ENCODE results near the gene ATRAID.

The ATRAID gene

DNA sequence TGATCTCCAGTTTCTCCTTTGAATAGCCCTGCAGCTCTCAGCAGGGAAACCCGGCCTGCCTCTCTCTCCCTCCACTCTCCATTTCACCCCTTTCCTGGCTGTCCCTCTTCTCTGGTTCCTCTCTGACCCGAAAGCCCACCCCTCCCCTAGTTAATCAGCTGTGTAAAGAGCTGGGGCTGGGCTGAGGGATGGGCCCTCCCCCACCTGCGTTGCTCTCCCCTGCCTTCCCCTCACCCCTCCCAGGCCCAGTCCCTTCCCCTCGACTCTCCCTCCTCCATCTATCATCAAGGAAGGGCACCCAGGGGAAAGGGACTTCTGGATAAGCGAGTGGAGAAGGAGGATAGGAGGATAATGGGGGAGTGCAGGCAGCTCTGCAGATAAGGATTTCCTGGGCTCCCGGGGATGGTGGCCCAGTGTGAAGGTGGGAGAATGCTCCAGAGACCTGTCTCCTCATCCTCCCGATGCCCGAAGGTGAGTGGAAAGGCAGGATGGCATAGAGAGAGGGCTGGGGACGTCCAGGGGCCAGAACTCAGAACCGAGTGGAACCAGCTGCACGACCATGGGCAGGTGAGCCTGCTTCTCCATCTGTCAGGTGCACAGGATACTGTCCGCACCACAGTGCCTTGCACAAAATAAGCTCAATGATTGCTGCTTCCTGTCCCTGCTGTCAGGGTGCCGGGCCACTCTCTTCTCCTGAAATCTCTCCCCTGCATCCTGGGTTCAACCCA is 39.0 kb downstream of the ATRAID start:
- in situ Hi-C loops (cut with HindIII; ENCODE audit: low pct_unique_long_range_greater_than_20kb, low sequenced_read_pairs): no loop called here
- DNase-seq (ENCODE audit: low read depth in 1 of 2, low spot score in 1 of 2): no peak
- no peak for TF ChIP-seq JUND (IDR thresholded peaks at IDR 0.05; ENCODE audit: low read depth)

DNA sequence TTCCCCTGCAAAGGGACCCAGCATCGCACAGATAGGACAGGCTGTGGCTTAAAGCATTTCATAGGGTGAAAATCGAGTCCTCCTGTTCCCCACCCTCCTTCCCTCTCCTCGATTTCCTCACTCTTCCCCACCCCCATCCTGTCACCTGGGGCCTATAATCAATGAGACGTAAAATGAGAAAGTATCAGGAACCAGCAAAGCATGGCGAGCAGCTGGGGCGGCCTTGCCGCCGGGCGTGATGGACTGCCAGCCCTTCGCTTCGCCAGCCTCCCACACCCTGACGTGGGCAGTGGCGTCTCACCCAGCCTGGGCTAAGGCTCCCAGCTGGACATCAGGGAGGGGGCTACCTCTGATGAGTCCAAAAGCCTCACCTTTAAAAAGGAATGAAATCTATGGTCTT is 39.9 kb downstream of the ATRAID start:
- TF ChIP-seq JUND (IDR thresholded peaks at IDR 0.05; ENCODE audit: low read depth): no peak
- in situ Hi-C loops (cut with HindIII; ENCODE audit: low pct_unique_long_range_greater_than_20kb, low sequenced_read_pairs): no loop called here
- no peak for DNase-seq (ENCODE audit: low read depth in 1 of 2, low spot score in 1 of 2)

DNA sequence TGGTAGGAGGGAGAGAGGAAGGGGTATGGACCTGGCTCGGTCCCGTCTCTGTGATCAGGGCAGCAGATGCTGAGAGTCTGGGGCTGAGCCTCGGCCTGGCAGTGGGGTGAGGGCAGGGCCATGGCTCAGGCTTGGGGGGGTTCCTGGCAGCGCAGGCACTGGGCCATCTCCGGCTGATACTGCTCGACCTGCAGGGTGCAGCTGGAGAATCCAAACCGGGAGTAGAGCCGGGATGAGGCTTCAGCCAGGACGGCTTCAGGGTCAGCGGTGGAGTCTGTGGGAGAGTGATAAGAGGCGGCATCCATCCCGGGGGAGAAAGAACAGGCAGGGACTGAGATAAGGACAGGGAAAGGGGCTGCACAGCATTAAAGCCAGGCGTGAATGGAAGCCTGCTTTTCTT is 43.3 kb downstream of the ATRAID start:
- no peak for DNase-seq (ENCODE audit: low read depth in 1 of 2, low spot score in 1 of 2)
- in situ Hi-C loops (cut with HindIII; ENCODE audit: low pct_unique_long_range_greater_than_20kb, low sequenced_read_pairs): no loop called here
- TF ChIP-seq JUND (IDR thresholded peaks at IDR 0.05; ENCODE audit: low read depth): no peak

DNA sequence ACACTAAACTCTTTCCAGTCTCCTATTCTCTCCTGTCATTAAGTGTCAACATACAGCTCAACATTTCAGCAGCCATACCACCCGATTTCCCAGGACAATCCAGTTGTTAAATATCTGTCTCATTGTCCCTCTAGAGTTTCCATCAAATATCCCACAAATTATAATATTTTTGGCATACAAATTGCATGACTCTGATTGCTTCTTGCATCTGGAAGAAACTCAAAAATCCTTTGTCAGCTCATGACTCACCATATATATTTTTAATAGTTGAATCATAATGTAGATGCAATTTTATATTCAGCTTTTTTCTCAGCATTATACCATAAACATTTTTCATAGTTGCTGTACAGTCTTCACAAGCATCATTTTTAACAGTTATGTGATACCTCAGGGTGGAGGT is 43.8 kb downstream of the ATRAID start:
- no peak for DNase-seq (ENCODE audit: low read depth in 1 of 2, low spot score in 1 of 2)
- TF ChIP-seq JUND (IDR thresholded peaks at IDR 0.05; ENCODE audit: low read depth): no peak
- in situ Hi-C loops (cut with HindIII; ENCODE audit: low pct_unique_long_range_greater_than_20kb, low sequenced_read_pairs): no loop called here

DNA sequence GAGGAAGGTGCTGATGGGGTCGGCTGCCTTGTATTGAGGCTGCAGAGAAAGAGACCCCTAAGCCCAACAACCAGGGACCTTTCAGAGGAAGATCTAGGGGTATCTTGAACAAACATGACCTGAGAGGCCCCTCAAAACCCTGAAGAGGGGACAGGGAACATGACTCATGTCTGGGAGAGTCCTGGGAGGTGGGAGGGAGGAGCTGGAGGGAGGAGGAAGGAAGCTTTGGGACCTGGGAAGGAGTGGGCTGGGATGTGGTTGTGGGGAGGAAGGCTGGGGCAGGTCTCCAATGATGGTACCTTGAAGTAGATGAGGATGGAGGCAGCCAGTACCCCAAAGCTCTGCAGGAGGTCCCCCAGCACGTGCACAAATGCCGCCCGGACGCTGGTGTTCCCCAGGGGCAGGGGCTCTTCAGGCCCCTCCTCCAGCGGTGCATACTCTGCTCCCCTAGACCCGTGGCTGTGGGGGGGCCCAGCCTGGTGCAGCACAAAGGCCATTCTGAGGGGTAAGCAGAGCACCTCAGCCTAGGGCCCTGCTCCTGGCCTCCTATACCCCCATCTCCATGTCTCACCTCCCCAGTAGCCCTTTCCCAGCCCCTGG is 45.1 kb downstream of the ATRAID start:
- no peak for TF ChIP-seq JUND (IDR thresholded peaks at IDR 0.05; ENCODE audit: low read depth)
- DNase-seq (ENCODE audit: low read depth in 1 of 2, low spot score in 1 of 2): no peak
- in situ Hi-C loops (cut with HindIII; ENCODE audit: low pct_unique_long_range_greater_than_20kb, low sequenced_read_pairs): no loop called here

DNA sequence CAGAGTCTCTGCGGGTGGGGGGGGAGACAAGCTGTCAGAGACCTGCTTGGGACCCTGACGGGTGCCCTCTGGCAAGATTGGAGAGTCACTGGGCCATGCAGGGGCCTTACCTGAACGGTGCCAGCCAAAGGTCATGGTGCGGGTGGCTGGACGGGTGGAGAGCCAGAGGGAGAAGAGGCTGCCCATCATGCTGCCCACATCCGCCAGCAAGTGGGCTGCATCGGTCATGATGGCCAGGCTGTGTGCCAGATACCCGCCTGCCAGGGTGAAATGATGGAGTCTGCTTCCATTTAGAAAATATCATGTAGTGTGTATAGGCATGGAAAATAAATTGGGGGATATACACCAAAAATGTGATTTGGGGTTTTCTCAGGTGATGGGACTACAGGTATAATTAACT is 46.2 kb downstream of the ATRAID start:
- DNase-seq (ENCODE audit: low read depth in 1 of 2, low spot score in 1 of 2): no peak
- TF ChIP-seq JUND (IDR thresholded peaks at IDR 0.05; ENCODE audit: low read depth): no peak
- in situ Hi-C loops (cut with HindIII; ENCODE audit: low pct_unique_long_range_greater_than_20kb, low sequenced_read_pairs): no loop called here

DNA sequence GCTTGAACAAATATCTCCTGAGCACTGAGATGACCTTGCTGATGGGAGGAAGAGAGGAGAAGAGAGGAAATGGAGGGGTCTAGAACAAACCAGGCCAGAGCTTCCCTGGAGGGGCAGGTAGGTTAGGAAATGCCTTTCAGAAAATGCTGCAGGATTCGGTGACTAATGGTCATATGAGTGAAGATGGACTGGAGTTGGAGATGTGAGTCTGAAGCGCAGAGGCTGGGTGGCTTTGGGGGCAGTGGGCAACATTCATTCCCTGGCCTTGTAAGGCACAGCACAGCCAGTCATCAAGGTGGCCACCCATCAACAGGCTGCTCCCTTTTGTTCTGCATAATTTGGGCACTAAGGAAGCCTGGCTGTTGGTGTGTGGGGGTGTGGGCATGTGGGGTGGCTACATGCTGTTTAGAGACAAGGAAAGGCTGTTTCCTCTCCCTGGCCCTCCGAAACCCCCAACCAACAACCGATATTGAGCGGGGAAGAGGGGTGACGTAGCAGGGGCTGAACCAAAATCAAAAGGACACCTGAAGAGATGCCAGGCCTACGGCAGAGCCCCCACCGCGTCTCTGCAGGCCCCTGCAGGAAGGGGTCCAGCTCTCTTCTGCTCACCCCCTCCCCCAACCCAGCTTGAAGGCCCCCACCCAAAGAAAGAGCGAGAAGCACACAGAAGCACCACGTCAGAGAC is 49.5 kb downstream of the ATRAID start:
- no peak for TF ChIP-seq JUND (IDR thresholded peaks at IDR 0.05; ENCODE audit: low read depth)
- in situ Hi-C loops (cut with HindIII; ENCODE audit: low pct_unique_long_range_greater_than_20kb, low sequenced_read_pairs): no loop called here
- DNase-seq (ENCODE audit: low read depth in 1 of 2, low spot score in 1 of 2): no peak

DNA sequence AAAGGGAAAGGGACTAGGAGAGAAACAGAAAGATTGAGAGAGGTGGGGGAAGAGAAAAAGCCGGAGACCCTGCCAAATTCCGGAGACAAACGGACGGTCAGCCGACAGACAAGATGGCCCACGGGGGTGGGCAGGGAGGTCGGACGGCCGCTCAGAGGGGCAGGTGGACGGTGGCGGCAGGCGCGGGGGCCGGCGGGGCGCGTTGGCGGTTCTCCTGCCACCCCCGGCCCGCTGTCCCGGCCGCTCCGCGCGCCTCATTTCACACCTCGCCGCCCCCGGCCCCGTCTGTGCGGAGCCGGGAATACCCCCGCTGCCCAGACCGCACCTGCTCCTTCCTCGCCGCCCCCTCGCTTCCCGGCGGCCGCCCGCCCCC is 50.1 kb downstream of the ATRAID start:
- no peak for DNase-seq (ENCODE audit: low read depth in 1 of 2, low spot score in 1 of 2)
- in situ Hi-C loops (cut with HindIII; ENCODE audit: low pct_unique_long_range_greater_than_20kb, low sequenced_read_pairs): no loop called here

DNA sequence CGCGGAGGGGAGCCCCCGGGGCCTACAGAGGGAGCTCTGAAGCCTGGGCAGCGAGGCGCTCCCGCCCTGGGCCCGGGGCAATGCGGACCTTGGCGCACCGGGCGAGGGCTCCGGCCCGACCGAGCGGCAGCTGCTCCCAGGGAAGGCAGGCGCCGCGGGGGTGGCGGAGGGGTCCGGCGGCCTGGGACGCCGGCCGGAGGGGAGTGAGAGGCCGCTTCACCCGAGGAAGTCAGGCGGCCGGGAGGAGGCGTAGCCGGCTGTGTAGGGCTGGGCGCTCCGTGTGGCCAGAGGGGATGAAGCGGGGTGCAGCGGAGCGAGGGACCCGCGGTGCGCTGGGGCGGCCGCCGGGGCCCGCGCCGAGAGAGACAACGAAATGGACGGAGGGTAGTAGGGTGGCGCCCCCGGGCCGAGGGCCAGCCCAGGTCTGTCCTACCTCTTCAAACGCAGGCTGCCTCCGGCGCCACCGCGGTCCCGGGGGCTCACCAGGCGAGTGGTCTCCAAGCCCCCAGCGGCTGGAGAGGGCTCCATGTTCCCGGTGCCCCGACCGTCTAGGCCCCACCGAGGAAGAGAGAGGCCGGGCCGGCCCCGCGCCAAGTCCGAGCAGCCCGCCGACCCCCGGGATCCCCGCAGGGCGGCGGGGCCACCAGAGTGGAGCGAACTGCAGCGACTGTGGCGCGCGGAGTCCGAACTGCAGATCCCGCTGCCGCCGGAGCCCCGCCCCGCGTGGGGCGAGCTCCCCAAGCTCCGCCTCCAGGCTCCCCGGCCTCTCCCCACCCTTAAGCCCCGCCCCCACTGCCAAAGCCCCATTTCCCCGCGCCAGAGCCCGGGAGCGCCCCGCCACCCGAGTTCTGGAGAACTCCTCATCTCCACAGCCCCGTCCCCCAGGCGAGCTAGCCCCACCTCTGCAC is 50.8 kb downstream of the ATRAID start, which contains the start of gene SLC30A3:
TSS of gene SLC30A3 (minus strand) at position 669 of the 908 bp plus-strand sequence. CDS start at position 528, 141 bp downstream.
- no peak for TF ChIP-seq JUND (IDR thresholded peaks at IDR 0.05; ENCODE audit: low read depth)
- in situ Hi-C loops (cut with HindIII; ENCODE audit: low pct_unique_long_range_greater_than_20kb, low sequenced_read_pairs): no loop called here
- peak; percentile 57 to 94 for DNase-seq (ENCODE audit: low read depth in 1 of 2, low spot score in 1 of 2)

More for the DNA sequence above, 50.1 kb downstream of the ATRAID start:
- no peak for TF ChIP-seq JUND (IDR thresholded peaks at IDR 0.05; ENCODE audit: low read depth)

DNA sequence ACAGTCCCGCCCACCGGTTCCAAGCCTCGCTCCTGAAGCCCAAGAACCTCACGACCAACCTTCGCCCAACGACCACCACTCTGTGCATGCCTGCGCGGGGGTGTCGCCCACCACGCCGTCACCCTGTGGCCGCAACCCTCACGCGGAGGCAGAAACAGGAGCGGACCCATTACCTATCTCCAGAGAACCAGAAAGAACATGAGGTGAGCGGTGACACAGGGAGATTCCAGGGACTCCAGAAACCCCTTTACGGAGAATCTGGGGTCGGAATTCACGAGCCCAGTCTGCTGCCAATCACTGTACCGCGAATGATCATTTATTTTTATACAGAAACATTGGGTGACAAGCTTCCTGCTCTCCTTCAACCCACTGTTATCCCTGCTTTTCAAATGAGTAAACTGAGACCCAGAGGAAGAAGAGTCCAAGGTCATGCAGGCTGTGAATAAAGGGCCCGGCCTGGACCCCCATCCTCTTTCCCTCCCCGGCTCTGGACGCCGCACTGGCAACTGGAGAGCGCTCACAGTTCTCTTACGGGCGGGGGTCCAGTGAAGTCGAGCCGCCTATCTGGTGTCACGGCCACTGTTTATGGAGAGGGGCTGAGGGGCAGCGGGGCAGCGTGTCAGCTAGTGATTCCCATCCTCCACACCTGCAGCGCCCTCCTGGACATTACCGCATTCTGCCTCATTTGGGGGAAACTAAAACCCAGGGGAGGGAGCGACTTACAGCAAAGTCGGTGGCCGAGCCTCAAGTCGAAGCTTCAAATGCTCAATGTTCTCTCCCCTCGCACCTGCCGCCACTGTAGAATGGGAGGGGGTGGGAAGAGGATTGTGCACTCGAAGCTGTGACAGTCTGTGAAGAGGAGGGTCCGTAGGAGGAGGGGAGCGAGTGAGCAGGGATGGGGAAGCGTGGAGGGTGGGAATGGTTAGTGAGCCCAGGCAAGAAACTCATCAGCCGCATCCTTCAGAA is 51.7 kb downstream of the ATRAID start:
- in situ Hi-C loops (cut with HindIII; ENCODE audit: low pct_unique_long_range_greater_than_20kb, low sequenced_read_pairs): no loop called here
- no peak for DNase-seq (ENCODE audit: low read depth in 1 of 2, low spot score in 1 of 2)
- no peak for TF ChIP-seq JUND (IDR thresholded peaks at IDR 0.05; ENCODE audit: low read depth)

DNA sequence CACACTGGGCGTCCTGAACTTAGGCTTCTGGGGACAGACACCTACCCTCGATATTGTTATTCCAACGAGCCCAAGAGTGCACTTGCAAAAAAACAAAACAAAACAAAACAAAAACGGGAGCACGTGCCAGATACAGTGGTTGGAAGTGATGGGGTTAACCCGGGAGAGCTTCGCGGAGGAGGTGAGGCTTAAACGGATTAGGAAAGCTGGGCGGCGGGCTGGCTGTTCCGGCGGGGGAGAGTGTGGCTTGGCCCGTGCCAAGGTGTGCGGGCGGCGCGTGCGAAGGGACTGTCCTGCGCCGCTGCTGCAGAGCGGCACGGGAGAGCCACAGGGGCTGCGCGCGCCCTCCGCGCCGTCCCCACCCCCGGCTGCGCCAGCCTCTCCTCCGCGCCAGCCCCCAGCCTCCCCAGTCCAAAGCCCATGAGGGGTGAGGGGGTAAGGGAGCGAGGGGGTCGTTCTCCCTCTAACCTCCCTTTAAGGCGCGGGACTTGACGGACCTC is 52.5 kb downstream of the ATRAID start:
- no peak for DNase-seq (ENCODE audit: low read depth in 1 of 2, low spot score in 1 of 2)
- no peak for TF ChIP-seq JUND (IDR thresholded peaks at IDR 0.05; ENCODE audit: low read depth)
- in situ Hi-C loops (cut with HindIII; ENCODE audit: low pct_unique_long_range_greater_than_20kb, low sequenced_read_pairs): no loop called here

Measured in T47D (cell line).